Measurements from ENCODE around the gene LBX2.

DNA sequence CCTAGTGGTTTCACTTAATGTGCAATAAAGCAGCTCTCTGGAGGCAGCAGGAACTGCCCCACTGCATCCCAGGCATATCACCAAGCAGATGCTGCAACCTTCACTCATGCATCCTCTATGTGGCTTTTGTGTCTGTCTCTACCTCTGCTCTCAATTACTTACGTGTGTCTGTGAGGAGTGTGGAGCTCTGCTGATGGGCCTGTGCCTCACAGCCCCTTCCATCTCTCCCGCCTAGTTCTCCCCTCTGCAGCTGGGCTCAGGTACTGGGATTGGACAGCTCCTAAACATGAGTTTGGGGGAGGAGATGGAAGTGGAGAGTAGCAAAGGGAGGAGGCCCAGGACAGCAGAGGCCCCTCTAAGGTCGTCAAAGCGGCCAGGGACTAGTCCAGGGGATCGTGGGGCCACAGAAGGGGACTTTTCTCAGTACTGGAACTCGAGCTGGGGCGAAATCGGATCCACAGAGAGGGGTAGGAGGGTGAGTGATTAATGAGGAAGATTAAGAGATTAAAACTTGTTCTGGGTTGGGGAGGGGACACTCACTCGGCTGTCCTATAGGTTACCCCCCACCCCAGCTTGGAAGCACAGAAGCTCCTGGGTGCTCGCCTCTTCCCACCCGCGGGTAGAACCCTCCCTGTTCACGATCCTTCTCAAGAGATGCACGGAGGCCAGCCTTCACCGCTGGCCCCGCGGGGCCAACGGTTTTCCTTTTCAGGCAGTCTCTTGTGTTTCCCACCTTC, 2.1 kb upstream of the LBX2 start:
- TF ChIP-seq, protein P1, sequence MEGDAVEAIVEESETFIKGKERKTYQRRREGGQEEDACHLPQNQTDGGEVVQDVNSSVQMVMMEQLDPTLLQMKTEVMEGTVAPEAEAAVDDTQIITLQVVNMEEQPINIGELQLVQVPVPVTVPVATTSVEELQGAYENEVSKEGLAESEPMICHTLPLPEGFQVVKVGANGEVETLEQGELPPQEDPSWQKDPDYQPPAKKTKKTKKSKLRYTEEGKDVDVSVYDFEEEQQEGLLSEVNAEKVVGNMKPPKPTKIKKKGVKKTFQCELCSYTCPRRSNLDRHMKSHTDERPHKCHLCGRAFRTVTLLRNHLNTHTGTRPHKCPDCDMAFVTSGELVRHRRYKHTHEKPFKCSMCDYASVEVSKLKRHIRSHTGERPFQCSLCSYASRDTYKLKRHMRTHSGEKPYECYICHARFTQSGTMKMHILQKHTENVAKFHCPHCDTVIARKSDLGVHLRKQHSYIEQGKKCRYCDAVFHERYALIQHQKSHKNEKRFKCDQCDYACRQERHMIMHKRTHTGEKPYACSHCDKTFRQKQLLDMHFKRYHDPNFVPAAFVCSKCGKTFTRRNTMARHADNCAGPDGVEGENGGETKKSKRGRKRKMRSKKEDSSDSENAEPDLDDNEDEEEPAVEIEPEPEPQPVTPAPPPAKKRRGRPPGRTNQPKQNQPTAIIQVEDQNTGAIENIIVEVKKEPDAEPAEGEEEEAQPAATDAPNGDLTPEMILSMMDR (conservative IDR thresholded peaks at IDR 0.05; ENCODE audit: low read depth, low read length), result no peak
- TF ChIP-seq EZH2 (IDR thresholded peaks at IDR 0.05; ENCODE audit: borderline replicate concordance, low read depth, low read length, poor library complexity, severe bottlenecking), result no peak
